Endothelial cell of umbilical vein (primary cell): ENCODE results near the gene SLC22A7.

ENCODE experiments used
- CTCF ChIP-seq, 2 donors: IDR thresholded peaks; 1 replicate in 1 of 2; 2 replicates in 1 of 2; pipeline ENCODE4 v1.5.1; 2011; ENCODE audit warnings: low read length in 2 of 2, mild to moderate bottlenecking in 2 of 2, moderate library complexity in 2 of 2, control low read depth in 1 of 2, inconsistent platforms in 1 of 2, low read depth in 1 of 2; ENCODE audit not compliant: insufficient read depth in 1 of 2; ENCODE audit errors: extremely low read depth in 1 of 2
- POLR2A ChIP-seq: IDR thresholded peaks from 2 replicates; pipeline ENCODE4 v1.6.1; 2012; ENCODE audit warnings: low read depth, mild to moderate bottlenecking, control low read depth, low read length

GRCh38 chr6:43262780-43263313, 35.2 kb upstream of the SLC22A7 start:
- TF ChIP-seq CTCF (IDR thresholded peaks at IDR 0.05; ENCODE audit: extremely low read depth in 1 of 2, insufficient read depth in 1 of 2, low read depth in 1 of 2, low read length in 2 of 2) (no peak), POLR2A (no peak)
